LoVo (cell line): Measurements from ENCODE around the gene GFRA4.
"Not testable (repeated sequence)": the region's sequence is repeated elsewhere in the genome, so short reads cannot be mapped to it uniquely, and the experiment has no call there.

Source experiments
- DNase-seq: peaks from one replicate; pipeline ENCODE4 v3.0.0-alpha.2; 2016; ENCODE audit warnings: low spot score

The GFRA4 gene

DNA sequence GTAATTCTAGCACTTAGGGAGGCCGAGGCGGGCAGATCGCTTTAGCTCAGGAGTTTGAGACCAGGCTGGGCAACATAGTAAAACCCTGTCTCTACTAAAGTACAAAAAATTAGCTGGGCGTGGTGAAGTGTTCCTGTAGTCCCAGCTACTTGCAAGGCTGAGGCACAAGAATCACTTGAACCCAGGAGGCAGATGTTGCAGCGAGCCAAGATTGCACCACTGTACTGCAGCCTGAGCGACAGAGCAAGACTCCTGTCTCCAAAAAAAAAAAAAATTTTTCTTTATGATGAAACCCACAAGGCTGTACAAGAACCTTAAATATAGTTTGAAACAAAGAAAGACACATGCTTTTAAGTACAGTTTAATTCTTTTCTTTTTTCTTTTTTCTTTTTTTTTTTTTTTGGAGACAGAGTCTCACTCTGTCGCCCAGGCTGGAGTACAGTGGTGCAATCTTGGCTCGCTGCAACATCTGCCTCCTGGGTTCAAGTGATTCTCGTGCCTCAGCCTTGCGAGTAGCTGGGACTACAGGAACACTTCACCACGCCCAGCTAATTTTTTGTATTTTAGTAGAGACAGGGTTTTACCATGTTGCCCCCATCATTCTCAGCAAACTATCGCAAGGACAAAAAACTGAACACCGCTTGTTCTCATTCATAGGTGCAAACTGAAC is 47.9 kb downstream of the GFRA4 start:
- DNase-seq = not testable (repeated sequence)

DNA sequence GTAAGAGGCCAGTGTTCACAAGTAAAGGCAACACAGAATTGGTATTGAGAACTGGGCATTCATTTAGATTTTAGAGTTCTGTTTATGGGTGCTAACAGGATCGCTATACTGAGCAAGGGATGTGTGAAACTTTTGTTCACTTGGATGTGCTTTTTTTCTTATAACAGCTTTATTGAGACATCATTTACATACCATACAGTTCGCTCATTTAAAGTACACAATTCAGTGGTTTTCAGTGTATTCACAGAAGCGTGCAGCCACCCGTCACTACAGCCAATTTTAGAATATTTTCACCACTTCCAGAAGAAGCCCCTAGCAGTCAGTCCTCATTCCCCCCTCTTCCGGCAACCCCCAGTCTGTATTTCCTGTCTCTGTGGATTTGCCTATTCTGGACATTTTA is 48.7 kb downstream of the GFRA4 start:
- DNase-seq = no peak

DNA sequence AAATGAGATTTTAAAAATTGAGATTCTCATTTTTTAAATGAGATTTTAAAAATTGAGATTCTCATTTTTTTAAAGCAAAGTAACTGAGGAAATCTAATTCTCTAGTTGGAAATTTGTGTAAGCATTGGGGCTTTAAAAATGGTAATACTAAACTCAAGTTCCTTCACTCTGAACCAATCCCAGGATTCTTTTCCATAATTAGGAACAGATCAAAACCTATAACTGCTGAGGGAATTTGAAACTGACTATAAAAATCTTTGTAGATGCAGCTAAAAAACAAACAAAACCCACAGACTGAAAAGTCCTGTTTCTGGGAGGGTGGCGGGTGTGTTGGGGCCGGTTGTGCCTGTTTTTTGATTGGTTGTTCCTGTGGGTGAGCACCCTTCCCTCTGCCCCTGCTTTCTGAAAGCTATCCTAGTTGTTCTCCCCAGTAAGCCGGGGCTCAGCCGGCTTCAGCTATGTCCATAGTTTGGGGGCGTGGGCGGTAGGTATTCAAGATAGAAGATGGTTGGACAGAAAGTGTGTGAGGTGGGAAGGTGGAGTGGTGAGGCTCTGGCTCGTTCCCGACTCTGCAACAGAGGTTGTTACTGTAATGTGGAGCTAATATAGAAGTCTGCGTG is 49.3 kb downstream of the GFRA4 start:
- no peak for DNase-seq

DNA sequence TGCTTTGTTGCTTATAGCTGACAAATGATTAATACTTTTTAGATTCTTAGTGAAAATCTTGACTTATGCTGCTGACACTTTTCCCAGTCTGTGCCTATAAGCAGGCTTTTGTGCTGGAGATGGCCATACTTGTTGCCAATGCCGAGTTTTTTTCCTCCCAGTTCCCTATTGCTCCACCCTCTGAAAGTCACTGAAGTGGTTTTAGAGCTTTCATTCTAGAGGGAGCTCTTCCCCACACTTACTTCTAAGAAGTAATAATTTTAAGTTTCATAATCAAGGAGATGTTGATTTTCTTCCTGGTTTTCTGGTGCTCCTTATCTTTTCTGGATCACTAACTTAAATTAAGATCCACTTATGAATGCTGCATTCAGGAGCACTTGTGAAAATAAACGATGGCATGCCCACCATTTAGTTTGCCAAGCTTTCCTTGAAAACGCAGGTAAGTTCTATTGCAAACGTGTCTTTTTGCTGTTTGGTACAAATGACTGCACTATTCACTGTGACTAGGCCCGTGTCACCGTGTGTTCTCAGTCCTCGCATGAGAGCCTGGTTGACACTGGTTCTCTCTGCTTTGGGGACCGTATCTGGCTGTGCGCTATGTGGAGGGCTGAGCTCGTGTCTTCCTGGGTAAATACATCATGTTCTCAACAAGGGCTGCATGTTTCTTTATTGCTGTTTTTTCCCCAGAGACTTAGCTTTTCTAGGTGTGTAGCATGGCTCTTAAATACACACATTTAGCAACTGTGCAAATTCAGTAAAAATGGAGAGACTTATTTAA is 50.2 kb downstream of the GFRA4 start:
- DNase-seq = no peak

DNA sequence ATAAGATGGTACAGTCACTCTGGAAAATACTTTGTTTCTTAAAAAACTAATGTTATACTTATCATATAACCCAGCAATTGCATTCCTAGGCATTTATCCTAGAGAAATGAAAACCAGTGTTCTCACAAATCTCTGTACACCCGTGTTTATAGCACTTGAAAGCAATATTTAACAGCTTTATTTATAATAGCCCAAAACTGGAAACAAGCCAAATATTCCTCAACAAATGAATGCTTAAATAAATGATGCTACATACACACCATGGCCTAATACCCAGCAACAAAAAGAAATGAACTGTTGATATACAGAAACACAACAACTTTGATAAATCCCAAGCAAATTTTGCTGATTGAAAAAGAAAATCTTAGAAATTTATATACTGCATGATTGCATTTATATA is 51.3 kb downstream of the GFRA4 start:
- no peak for DNase-seq
